ENCODE measurements around the gene HSPB6.

GRCh38 chr19:35740108-35740422, 16.8 kb downstream of the HSPB6 start:
- TF ChIP-seq EZH2phosphoT487 (IDR thresholded peaks at IDR 0.05; ENCODE audit: insufficient read depth, low read depth) (no peak), EZH2 (IDR thresholded peaks at IDR 0.05; ENCODE audit: insufficient read depth, poor library complexity, severe bottlenecking) (no peak)

Measured in GM23248 (cell line).